HCT116 (cell line): ENCODE measurements around the gene HPN. TPM values are rescaled to one million over a fixed set of nuclear protein-coding genes. Genes with fewer than 3 reads are reported as not detected.

Experiments used
- ATAC-seq: fragments of 200-7000 bp; cut with Tn5 transposase; 2 replicates; pipeline ENCODE4 v1.9.1; 2020; ENCODE audit warnings: mild to moderate bottlenecking, moderate library complexity
- BruUV-seq: library from RNA; stranded (reverse); fragments of 400-500 nt; replicated peaks from 2 replicates; lab custom pipeline; 2021; lab: Mats Ljungman, UMichigan
- CTCF ChIA-PET: fragments of 300-600 bp; sonication (Branson Sonifier 250); formaldehyde crosslinking; loops from one replicate; lab custom pipeline; 2021; ENCODE audit warnings: antibody characterized with exemption; lab: Charles Lee
- POLR2A ChIA-PET: fragments of 300-600, 350-600 bp; sonication (Branson Sonifier 250); formaldehyde crosslinking; loops from one replicate; lab custom pipeline; 2021; ENCODE audit warnings: antibody characterized with exemption; lab: Charles Lee
- RAD21 ChIA-PET, 2 experiments: fragments of 300-600 bp; sonication (Branson Sonifier 250); formaldehyde crosslinking; loops; one replicate each; lab custom pipeline; 2023; ENCODE audit warnings: low total read pairs in 2 of 2; ENCODE audit not compliant: uncharacterized antibody in 2 of 2, unreplicated experiment in 2 of 2, low non-redundant PET in 1 of 2; lab: Charles Lee
- DNase-seq: peaks from one replicate; pipeline ENCODE4 v3.0.0-alpha.2; 2010; ENCODE audit warnings: low read depth, low spot score
- H2AFZ ChIP-seq: fragments of 200-600 bp; shearing (Covaris generic), sonication (generic); 2 replicates; pipeline ENCODE4 v1.6.1; 2017; ENCODE audit warnings: low read depth, mixed run types, mixed read lengths, antibody characterized with exemption, low read length; ENCODE audit not compliant: poor library complexity, severe bottlenecking
- H3K27ac ChIP-seq: 2 replicates; pipeline ENCODE4 v1.5.1; 2012; ENCODE audit warnings: low read depth, low read length
- H3K27me3 ChIP-seq: fragments of 200-600 bp; sonication (generic); 2 replicates; pipeline ENCODE4 v1.6.1; 2016; ENCODE audit warnings: mixed run types, low read length, mixed read lengths; ENCODE audit not compliant: insufficient read depth
- H3K36me3 ChIP-seq, 2 experiments: fragments of 200-500 bp in 1 of 2; fragments of 200-600 bp in 1 of 2; sonication (Bioruptor generic) in 1 of 2; sonication (generic) in 1 of 2; 2 replicates each; pipeline versions ENCODE4 v1.5.1 to v1.6.1; 2014 to 2016; ENCODE audit warnings: low read length in 2 of 2, inconsistent platforms in 1 of 2, mixed read lengths in 1 of 2, mixed run types in 1 of 2; ENCODE audit not compliant: insufficient read depth in 2 of 2, control insufficient read depth in 1 of 2
- H3K4me1 ChIP-seq, 2 experiments: fragments of 200-600 bp in 1 of 2; sonication (generic) in 1 of 2; 2 replicates each; pipeline versions ENCODE4 v1.5.1 to v1.6.1; 2012 to 2017; ENCODE audit warnings: low read length in 2 of 2, inconsistent platforms in 1 of 2, mild to moderate bottlenecking in 1 of 2, mixed read lengths in 1 of 2, mixed run types in 1 of 2, moderate library complexity in 1 of 2; ENCODE audit not compliant: insufficient read depth in 2 of 2, control insufficient read depth in 1 of 2
- H3K4me2 ChIP-seq: fragments of 200-600 bp; sonication (generic); 2 replicates; pipeline ENCODE4 v1.6.1; 2017; ENCODE audit warnings: mixed run types, low read length, mixed read lengths
- H3K4me3 ChIP-seq, 2 experiments: fragments of 200-600 bp in 1 of 2; sonication (generic) in 1 of 2; replicated peaks in 1 of 2; 2 replicates each; pipeline ENCODE4 v1.5.1; 2011 to 2016; ENCODE audit warnings: low read length in 2 of 2, control low read depth in 1 of 2, low read depth in 1 of 2, mild to moderate bottlenecking in 1 of 2, mixed read lengths in 1 of 2, mixed run types in 1 of 2
- H3K79me2 ChIP-seq: fragments of 200-600 bp; sonication (generic); 2 replicates; pipeline ENCODE4 v1.6.1; 2017; ENCODE audit warnings: mild to moderate bottlenecking, mixed run types, low read length, moderate library complexity, mixed read lengths; ENCODE audit not compliant: insufficient read depth
- H3K9ac ChIP-seq: fragments of 200-600 bp; sonication (generic); 2 replicates; pipeline ENCODE4 v1.6.1; 2016; ENCODE audit warnings: low read length, mixed read lengths
- H3K9me2 ChIP-seq: fragments of 200-600 bp; sonication (generic), shearing (Covaris generic); 2 replicates; pipeline ENCODE4 v1.6.1; 2017; ENCODE audit warnings: mixed run types, mild to moderate bottlenecking, moderate library complexity; ENCODE audit not compliant: insufficient read depth
- H3K9me3 ChIP-seq, 2 experiments: fragments of 200-500 bp in 1 of 2; fragments of 200-600 bp in 1 of 2; sonication (Bioruptor generic) in 1 of 2; sonication (generic) in 1 of 2; 2 replicates each; pipeline ENCODE4 v1.6.1; 2014 to 2017; ENCODE audit warnings: low read length in 2 of 2, mixed read lengths in 2 of 2, inconsistent platforms in 1 of 2, low read depth in 1 of 2, mild to moderate bottlenecking in 1 of 2, mixed run types in 1 of 2, moderate library complexity in 1 of 2; ENCODE audit not compliant: control insufficient read depth in 1 of 2, insufficient read depth in 1 of 2
- H4K20me1 ChIP-seq: fragments of 200-600 bp; sonication (generic), shearing (Covaris generic); 2 replicates; pipeline ENCODE4 v1.6.1; 2017; ENCODE audit warnings: mixed run types, mild to moderate bottlenecking, moderate library complexity; ENCODE audit not compliant: insufficient read depth
- ATF3 ChIP-seq: IDR thresholded peaks from 2 replicates; pipeline ENCODE4 v1.6.1; 2012
- CBX3 ChIP-seq: IDR thresholded peaks from 2 replicates; pipeline ENCODE4 v1.6.1; 2012; ENCODE audit warnings: low read depth
- CEBPB ChIP-seq: IDR thresholded peaks from 2 replicates; pipeline ENCODE4 v1.6.1; 2012; ENCODE audit warnings: low read depth
- CTCF ChIP-seq, 3 experiments: fragments of 200-600 bp in 1 of 3; sonication (generic) in 1 of 3; IDR thresholded peaks in 2 of 3; conservative IDR thresholded peaks in 1 of 3; 2 replicates each; pipeline ENCODE4 v1.5.1; 2012 to 2017; ENCODE audit warnings: low read depth in 2 of 3, low read length in 2 of 3, antibody characterized with exemption in 1 of 3, borderline replicate concordance in 1 of 3, control low read depth in 1 of 3, mild to moderate bottlenecking in 1 of 3, mixed read lengths in 1 of 3, mixed run types in 1 of 3, moderate library complexity in 1 of 3; ENCODE audit not compliant: insufficient read depth in 1 of 3
- EGR1 ChIP-seq: IDR thresholded peaks from 2 replicates; pipeline ENCODE4 v1.6.1; 2012; ENCODE audit warnings: low read depth
- FOSL1 ChIP-seq: IDR thresholded peaks from 2 replicates; pipeline ENCODE4 v1.6.1; 2012; ENCODE audit warnings: low read depth
- POLR2AphosphoS5 ChIP-seq: IDR thresholded peaks from 2 replicates; pipeline ENCODE4 v1.6.1; 2011; ENCODE audit warnings: mild to moderate bottlenecking, low read depth, low read length, moderate library complexity
- SP1 ChIP-seq: IDR thresholded peaks from 2 replicates; pipeline ENCODE4 v1.6.1; 2012; ENCODE audit warnings: low read depth
- TCF7L2 ChIP-seq: IDR thresholded peaks from 2 replicates; pipeline ENCODE4 v1.7.0; 2011; ENCODE audit warnings: borderline replicate concordance, inconsistent platforms; ENCODE audit not compliant: insufficient read depth, insufficient read length; ENCODE audit errors: extremely low read depth
- YY1 ChIP-seq: IDR thresholded peaks from 2 replicates; pipeline ENCODE4 v1.6.1; 2011; ENCODE audit warnings: low read length, low read depth, moderate library complexity, mild to moderate bottlenecking; ENCODE audit not compliant: insufficient replicate concordance; ENCODE audit errors: extremely low read depth
- ZNF274 ChIP-seq: fragments of 200-500 bp; sonication (Bioruptor generic); IDR thresholded peaks from 2 replicates; pipeline ENCODE4 v1.6.1; 2014; ENCODE audit warnings: mild to moderate bottlenecking, low read depth, low read length, inconsistent platforms
- intact Hi-C: fragments of 100-400 bp; cut with micrococcal nuclease; formaldehyde crosslinking; loops from 2 replicates; pipeline ENCODE4 v1.10.0; 2022
- total RNA-seq: library from RNA; stranded (reverse); gene quantifications from one replicate; pipeline ENCODE4 v1.2.1, GENCODE V29; 2021; ENCODE audit not compliant: unreplicated experiment
- TF ChIP-seq, protein P1 (sequence below): IDR thresholded peaks from 2 replicates; pipeline ENCODE4 v1.6.1; 2011; ENCODE audit warnings: mild to moderate bottlenecking, low read length, moderate library complexity; ENCODE audit not compliant: insufficient replicate concordance; ENCODE audit errors: extremely low read depth

The HPN gene
- total RNA-seq, 1 experiment from 2014 or later: 0.32 TPM

- ATAC-seq: no peak
- no peaks in the 10 kb centered on the region for H3K4me1 ChIP-seq
- H2AFZ ChIP-seq: no peak overlapping the region
- no peaks in the 10 kb centered on the region for H3K9me3 ChIP-seq
- no peaks in the 10 kb centered on the region for H4K20me1 ChIP-seq
- RAD21 ChIA-PET: no interaction called here
- H3K4me3 ChIP-seq: no peak overlapping the region
- intact Hi-C loops: no loop called here
- H3K27ac ChIP-seq: no peak overlapping the region
- no peak for TF ChIP-seq ZNF274
- TF ChIP-seq ATF3: no peak
- TF ChIP-seq CEBPB: no peak
- TF ChIP-seq CBX3: no peak
- TF ChIP-seq SP1: no peak
- TF ChIP-seq YY1: no peak
- no peak for TF ChIP-seq POLR2AphosphoS5
- TF ChIP-seq TCF7L2: no peak
- TF ChIP-seq, protein P1, sequence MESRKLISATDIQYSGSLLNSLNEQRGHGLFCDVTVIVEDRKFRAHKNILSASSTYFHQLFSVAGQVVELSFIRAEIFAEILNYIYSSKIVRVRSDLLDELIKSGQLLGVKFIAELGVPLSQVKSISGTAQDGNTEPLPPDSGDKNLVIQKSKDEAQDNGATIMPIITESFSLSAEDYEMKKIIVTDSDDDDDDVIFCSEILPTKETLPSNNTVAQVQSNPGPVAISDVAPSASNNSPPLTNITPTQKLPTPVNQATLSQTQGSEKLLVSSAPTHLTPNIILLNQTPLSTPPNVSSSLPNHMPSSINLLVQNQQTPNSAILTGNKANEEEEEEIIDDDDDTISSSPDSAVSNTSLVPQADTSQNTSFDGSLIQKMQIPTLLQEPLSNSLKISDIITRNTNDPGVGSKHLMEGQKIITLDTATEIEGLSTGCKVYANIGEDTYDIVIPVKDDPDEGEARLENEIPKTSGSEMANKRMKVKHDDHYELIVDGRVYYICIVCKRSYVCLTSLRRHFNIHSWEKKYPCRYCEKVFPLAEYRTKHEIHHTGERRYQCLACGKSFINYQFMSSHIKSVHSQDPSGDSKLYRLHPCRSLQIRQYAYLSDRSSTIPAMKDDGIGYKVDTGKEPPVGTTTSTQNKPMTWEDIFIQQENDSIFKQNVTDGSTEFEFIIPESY: no peak
- no peak for TF ChIP-seq EGR1
- TF ChIP-seq CTCF (IDR thresholded peaks at IDR 0.05 in 2 of 3, conservative IDR thresholded peaks at IDR 0.05 in 1 of 3; ENCODE audit: borderline replicate concordance in 1 of 3, insufficient read depth in 1 of 3, low read depth in 2 of 3, low read length in 2 of 3): no peak
- TF ChIP-seq FOSL1: no peak
- TF ChIP-seq, all 23 proteins: peak for 0
- no peak for DNase-seq
- BruUV-seq: no TSS peak
- Histone ChIP-seq H3K79me2 (no peaks in the 10 kb centered on the region), H3K36me3 (peaks cover 16 to 32% of the 10 kb centered on the region in 2 experiments; a peak in 2 of 4 replicates), H3K9ac (no peak overlapping the region), H3K4me2 (no peak overlapping the region), H3K27me3 (no peaks in the 10 kb centered on the region), H3K9me2 (no peaks in the 10 kb centered on the region)
- ChIA-PET POLR2A (no interaction called here), CTCF (no interaction called here)
These were observed 19.9 kb upstream of the HPN start for GRCh38 chr19:35021596-35021995.
